GM21367 (cell line): ENCODE data around the gene PCDHGC4.

Source experiments
- ATAC-seq: cut with Tn5 transposase; IDR thresholded peaks from one replicate; pipeline ENCODE4 v1.9.1; 2021; ENCODE audit not compliant: unreplicated experiment

Gene PCDHGC4

GRCh38 chr5:141484641-141485311 lies at the start of gene PCDHGC4:
PCDHGC4 (plus strand) TSS chr5:141485030; CDS start chr5:141485174, 144 bp downstream.
- no peak for ATAC-seq

GRCh38 chr5:141437221-141437620 lies 47.6 kb upstream of the PCDHGC4 start:
- no peak for ATAC-seq

- no peak for ATAC-seq
Observed at GRCh38 chr5:141439411-141440141, 45.3 kb upstream of the PCDHGC4 start.

GRCh38 chr5:141440341-141440740 lies 44.5 kb upstream of the PCDHGC4 start:
- ATAC-seq: no peak

GRCh38 chr5:141441571-141442170 lies 43.2 kb upstream of the PCDHGC4 start:
- ATAC-seq: no peak

- no peak for ATAC-seq
Observed at GRCh38 chr5:141465351-141465750, 19.5 kb upstream of the PCDHGC4 start.

- ATAC-seq: peak; percentile 99
Observed at GRCh38 chr5:141475625-141476131, 9.2 kb upstream of the PCDHGC4 start, which contains the start of gene PCDHGC3. PCDHGC3 (plus strand) TSS chr5:141475966; CDS start chr5:141476117, 151 bp downstream.

GRCh38 chr5:141476132-141476911 lies 8.5 kb upstream of the PCDHGC4 start:
- ATAC-seq: peak; percentile 21

GRCh38 chr5:141477044-141477575 lies 7.7 kb upstream of the PCDHGC4 start:
- no peak for ATAC-seq

GRCh38 chr5:141477815-141478214 lies 7.0 kb upstream of the PCDHGC4 start:
- ATAC-seq: no peak

- ATAC-seq: no peak
Observed at GRCh38 chr5:141478321-141478945, 6.4 kb upstream of the PCDHGC4 start.

GRCh38 chr5:141479776-141480175 lies 5.1 kb upstream of the PCDHGC4 start:
- no peak for ATAC-seq

- ATAC-seq: no peak
Observed at GRCh38 chr5:141483902-141484301, 928 bp upstream of the PCDHGC4 start.

- ATAC-seq: no peak
Observed at GRCh38 chr5:141484310-141484640, 555 bp upstream of the PCDHGC4 start.

GRCh38 chr5:141485321-141486055 lies 658 bp downstream of the PCDHGC4 start:
- no peak for ATAC-seq

GRCh38 chr5:141486091-141486490 lies 1.3 kb downstream of the PCDHGC4 start:
- no peak for ATAC-seq

- ATAC-seq: no peak
Observed at GRCh38 chr5:141487131-141487530, 2.3 kb downstream of the PCDHGC4 start.

GRCh38 chr5:141488591-141489561 lies 4.0 kb downstream of the PCDHGC4 start, which contains the start of gene PCDHGC5:
PCDHGC5 (plus strand) TSS chr5:141489081; CDS start chr5:141489241, 160 bp downstream.
- no peak for ATAC-seq
